Nephron progenitor cell (in vitro differentiated cells): ENCODE measurements around the gene ZNF862.

Experiments
- DNase-seq: peaks from one replicate; pipeline ENCODE4 v3.0.0; 2021
- H3K27ac Mint-ChIP-seq: 2 replicates; pipeline ENCODE4 v1.8.0; 2021; ENCODE audit warnings: mild to moderate bottlenecking, moderate library complexity, mixed read lengths
- H3K27me3 Mint-ChIP-seq: 2 replicates; pipeline ENCODE4 v1.8.0; 2021; ENCODE audit warnings: mild to moderate bottlenecking, low read depth, mixed read lengths; ENCODE audit not compliant: poor library complexity
- H3K36me3 Mint-ChIP-seq: 2 replicates; pipeline ENCODE4 v1.8.0; 2021; ENCODE audit warnings: low read depth, mixed read lengths
- H3K4me1 Mint-ChIP-seq: 2 replicates; pipeline ENCODE4 v1.8.0; 2021; ENCODE audit warnings: mixed read lengths
- H3K4me3 Mint-ChIP-seq: 2 replicates; pipeline ENCODE4 v1.8.0; 2021; ENCODE audit warnings: mild to moderate bottlenecking, moderate library complexity, mixed read lengths
- H3K9me3 Mint-ChIP-seq: 2 replicates; pipeline ENCODE4 v1.8.0; 2021; ENCODE audit warnings: mild to moderate bottlenecking, moderate library complexity, mixed read lengths
- TF ChIP-seq, protein P1 (sequence below): fragments of 200-600 bp; sonication (generic); IDR thresholded peaks from 2 replicates; pipeline ENCODE4 v1.5.0; 2021; ENCODE audit warnings: antibody characterized with exemption

ZNF862 gene

DNA sequence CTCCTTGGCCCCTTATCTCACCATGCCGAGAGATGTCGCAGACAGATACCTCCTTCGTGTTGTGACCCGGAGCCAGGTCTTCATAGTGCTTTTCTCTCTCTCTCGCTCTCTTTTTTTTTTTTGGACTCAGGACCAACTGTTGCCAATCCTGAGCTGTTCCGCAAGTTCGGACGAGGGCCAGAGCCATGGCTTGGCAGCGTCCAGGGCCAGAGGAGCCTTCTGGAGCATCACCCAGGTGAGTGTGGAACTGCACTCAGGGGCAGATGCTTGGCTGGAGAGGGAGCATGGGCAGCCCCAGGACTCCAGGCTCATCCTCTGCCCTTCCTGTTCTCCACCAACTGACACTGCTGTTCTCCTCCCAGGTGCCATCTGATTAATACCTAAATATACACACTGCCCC, 7.8 kb downstream of the ZNF862 start:
- H3K9me3 Mint-ChIP-seq, result no peaks in the 10 kb centered on the region
- no peak overlapping the region for H3K27ac Mint-ChIP-seq
- DNase-seq, result no peak
- no peak overlapping the region for H3K4me3 Mint-ChIP-seq
- peaks cover 18% of the 10 kb centered on the region for H3K36me3 Mint-ChIP-seq
- H3K4me1 Mint-ChIP-seq, result peaks cover 14% of the 10 kb centered on the region
- TF ChIP-seq, protein P1, sequence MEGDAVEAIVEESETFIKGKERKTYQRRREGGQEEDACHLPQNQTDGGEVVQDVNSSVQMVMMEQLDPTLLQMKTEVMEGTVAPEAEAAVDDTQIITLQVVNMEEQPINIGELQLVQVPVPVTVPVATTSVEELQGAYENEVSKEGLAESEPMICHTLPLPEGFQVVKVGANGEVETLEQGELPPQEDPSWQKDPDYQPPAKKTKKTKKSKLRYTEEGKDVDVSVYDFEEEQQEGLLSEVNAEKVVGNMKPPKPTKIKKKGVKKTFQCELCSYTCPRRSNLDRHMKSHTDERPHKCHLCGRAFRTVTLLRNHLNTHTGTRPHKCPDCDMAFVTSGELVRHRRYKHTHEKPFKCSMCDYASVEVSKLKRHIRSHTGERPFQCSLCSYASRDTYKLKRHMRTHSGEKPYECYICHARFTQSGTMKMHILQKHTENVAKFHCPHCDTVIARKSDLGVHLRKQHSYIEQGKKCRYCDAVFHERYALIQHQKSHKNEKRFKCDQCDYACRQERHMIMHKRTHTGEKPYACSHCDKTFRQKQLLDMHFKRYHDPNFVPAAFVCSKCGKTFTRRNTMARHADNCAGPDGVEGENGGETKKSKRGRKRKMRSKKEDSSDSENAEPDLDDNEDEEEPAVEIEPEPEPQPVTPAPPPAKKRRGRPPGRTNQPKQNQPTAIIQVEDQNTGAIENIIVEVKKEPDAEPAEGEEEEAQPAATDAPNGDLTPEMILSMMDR, result no peak
- peaks cover 4% of the 10 kb centered on the region for H3K27me3 Mint-ChIP-seq

DNA sequence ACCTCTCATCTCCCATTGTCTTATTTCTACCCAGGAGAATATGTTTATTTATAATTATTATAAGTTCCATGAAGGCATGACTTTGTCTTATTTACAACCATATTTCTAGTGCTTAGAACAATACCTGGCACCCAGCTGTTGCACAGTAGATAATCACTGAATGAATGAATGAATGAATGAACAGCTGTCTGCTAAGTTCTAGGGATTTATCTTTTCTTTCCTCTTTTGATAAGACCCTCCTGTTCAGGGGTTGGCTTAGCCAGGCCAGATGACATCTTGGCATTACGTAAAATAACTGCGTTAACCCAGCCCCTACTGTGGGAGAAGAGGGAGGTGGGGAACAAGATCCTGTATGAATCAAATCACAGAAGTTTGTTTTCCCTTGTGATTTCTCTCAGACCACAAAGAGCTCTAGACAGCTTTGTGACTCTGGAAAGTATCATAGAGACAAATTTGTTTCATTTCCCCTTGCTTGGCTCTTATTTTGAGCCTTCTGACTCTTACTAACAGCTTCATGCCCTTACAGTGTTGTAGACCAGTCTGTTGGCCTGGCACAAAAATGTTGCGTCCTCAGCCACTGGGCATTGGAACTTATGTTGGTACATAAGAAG, 8.4 kb downstream of the ZNF862 start:
- H3K27ac Mint-ChIP-seq, result no peak overlapping the region

DNA sequence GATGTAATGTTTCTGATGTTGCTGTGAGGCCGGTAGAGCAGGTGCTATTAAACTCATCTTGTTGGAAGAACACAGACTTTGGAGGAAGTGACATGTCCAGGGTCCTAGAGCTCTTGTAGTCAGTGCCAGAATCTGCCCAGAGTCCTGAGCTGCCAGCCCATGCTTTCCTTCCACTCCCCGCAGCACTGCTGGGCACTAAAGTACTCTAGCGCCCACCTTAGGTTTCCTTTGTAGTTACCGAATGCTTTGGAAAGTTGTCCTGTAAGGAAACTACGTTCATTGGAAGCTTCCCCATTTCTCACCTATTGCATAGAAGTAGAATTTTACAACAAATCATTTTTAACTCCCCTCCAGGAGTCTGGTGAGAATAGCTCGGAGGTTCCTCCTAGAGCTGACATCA, 11.0 kb downstream of the ZNF862 start:
- Mint-ChIP-seq H3K4me1 (peaks cover 14% of the 10 kb centered on the region), H3K36me3 (peaks cover 22% of the 10 kb centered on the region), H3K27ac (no peak overlapping the region), H3K4me3 (no peak overlapping the region), H3K9me3 (no peaks in the 10 kb centered on the region), H3K27me3 (peaks cover 4% of the 10 kb centered on the region)
- TF ChIP-seq, protein P1, result no peak
- no peak for DNase-seq

More for the DNA sequence above, 8.4 kb downstream of the ZNF862 start:
- TF ChIP-seq, protein P1, result no peak
- H3K4me1 Mint-ChIP-seq, result peaks cover 14% of the 10 kb centered on the region
- no peak overlapping the region for H3K4me3 Mint-ChIP-seq
- H3K27me3 Mint-ChIP-seq, result peaks cover 5% of the 10 kb centered on the region
- peaks cover 18% of the 10 kb centered on the region for H3K36me3 Mint-ChIP-seq
- DNase-seq, result no peak
- H3K9me3 Mint-ChIP-seq, result no peaks in the 10 kb centered on the region

DNA sequence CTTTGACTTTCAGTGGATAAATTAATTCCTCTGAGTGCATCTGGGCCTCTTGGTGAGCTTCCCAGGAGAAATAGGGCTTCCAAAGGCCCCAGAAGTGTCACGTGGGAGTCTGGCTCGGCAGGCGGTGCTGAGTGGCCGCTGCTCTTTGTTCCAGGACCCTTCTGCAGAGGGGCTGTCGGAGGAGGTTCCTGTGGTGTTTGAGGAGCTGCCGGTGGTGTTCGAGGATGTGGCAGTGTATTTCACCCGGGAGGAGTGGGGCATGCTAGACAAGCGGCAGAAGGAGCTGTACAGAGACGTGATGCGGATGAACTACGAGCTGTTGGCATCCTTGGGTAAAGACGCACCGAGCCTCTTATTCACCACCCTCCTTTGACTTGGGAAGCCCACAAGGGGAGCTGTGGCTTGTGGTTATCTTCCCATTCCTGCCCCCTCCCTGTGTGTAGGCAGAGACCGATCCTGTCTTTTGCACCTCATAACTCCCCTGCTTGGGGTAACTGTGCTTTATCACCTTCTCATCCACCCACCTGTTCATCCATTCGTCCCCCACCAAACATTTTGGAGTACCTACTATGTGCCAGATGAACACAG, 11.9 kb downstream of the ZNF862 start:
- Mint-ChIP-seq H3K9me3 (no peaks in the 10 kb centered on the region), H3K27me3 (peaks cover 4% of the 10 kb centered on the region), H3K4me3 (no peak overlapping the region), H3K36me3 (peaks cover 22% of the 10 kb centered on the region), H3K4me1 (peaks cover 22% of the 10 kb centered on the region), H3K27ac (no peak overlapping the region)
- no peak for DNase-seq
- TF ChIP-seq, protein P1, result no peak

DNA sequence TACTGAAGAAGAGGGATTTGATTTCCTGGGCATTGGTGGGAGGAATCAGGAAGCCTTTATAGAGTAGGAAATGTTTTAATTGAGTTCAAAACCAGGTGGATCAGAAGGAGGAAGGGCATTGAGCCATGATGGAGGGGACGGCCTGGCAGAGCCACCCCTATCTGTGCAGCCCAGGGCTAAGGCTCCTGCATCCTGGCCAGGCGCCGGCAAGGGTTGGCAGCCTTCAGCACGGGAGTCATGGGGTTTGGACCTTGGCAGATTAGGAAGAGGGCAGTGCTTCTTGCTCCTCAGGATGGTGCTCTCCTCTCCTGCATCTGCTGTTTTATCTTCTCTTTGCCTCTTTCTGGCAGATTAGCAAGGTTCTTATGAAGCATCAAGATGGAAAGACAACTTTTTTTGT, 12.5 kb downstream of the ZNF862 start:
- no peak for DNase-seq
- Mint-ChIP-seq H3K27ac (no peak overlapping the region), H3K4me3 (no peak overlapping the region), H3K27me3 (peaks cover 4% of the 10 kb centered on the region), H3K36me3 (peaks cover 21% of the 10 kb centered on the region), H3K9me3 (no peaks in the 10 kb centered on the region), H3K4me1 (peaks cover 28% of the 10 kb centered on the region)
- TF ChIP-seq, protein P1, result no peak

DNA sequence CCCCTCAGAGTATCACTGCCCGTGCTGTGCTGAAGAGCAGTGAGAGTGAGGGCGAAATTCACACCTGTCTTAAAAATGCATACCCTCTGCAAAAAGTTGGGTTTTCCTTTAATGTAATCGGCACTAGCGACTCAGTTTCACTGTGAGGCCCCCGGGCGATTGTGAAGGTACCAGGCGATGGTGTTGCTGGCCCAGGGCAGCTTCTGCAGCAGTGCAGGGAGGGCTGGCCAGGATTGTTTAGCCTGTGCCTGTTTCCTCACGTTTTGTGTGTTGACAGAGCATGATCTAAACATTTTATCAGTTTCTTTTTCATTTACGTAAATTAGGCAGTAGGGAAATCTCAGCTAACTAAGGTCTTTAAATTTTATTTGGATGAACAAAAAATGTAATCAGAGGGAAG, 13.3 kb downstream of the ZNF862 start:
- TF ChIP-seq, protein P1, result no peak
- Mint-ChIP-seq H3K4me3 (no peak overlapping the region), H3K9me3 (no peaks in the 10 kb centered on the region), H3K36me3 (peaks cover 15% of the 10 kb centered on the region), H3K27ac (no peak overlapping the region), H3K27me3 (peaks cover 4% of the 10 kb centered on the region), H3K4me1 (peaks cover 36% of the 10 kb centered on the region)
- no peak for DNase-seq
